Activated naive CD8-positive, alpha-beta T cell (primary cell): ENCODE measurements around the gene PSMB11.

Source experiments
- H3K27ac Mint-ChIP-seq: one replicate; pipeline ENCODE4 v1.8.0; 2021; ENCODE audit warnings: mixed read lengths
- H3K27me3 Mint-ChIP-seq: one replicate; pipeline ENCODE4 v1.8.0; 2021; ENCODE audit warnings: mixed read lengths
- H3K36me3 Mint-ChIP-seq: one replicate; pipeline ENCODE4 v1.8.0; 2021; ENCODE audit warnings: mixed read lengths
- H3K4me1 Mint-ChIP-seq: one replicate; pipeline ENCODE4 v1.8.0; 2021; ENCODE audit warnings: low read depth, mixed read lengths
- H3K4me3 Mint-ChIP-seq: one replicate; pipeline ENCODE4 v1.8.0; 2021; ENCODE audit warnings: mild to moderate bottlenecking, mixed read lengths
- H3K9me3 Mint-ChIP-seq: one replicate; pipeline ENCODE4 v1.8.0; 2021; ENCODE audit warnings: low read depth, mixed read lengths

PSMB11 gene

GRCh38 chr14:23047034-23047634 lies 5.1 kb downstream of the PSMB11 start:
- Mint-ChIP-seq H3K4me3 (no peak overlapping the region), H3K36me3 (peaks cover 2% of the 10 kb centered on the region), H3K4me1 (no peaks in the 10 kb centered on the region), H3K27ac (no peak overlapping the region), H3K27me3 (peaks cover 1% of the 10 kb centered on the region), H3K9me3 (no peaks in the 10 kb centered on the region)

GRCh38 chr14:23047751-23048693 lies 6.0 kb downstream of the PSMB11 start:
- H3K36me3 Mint-ChIP-seq = peaks cover 2% of the 10 kb centered on the region
- peaks cover 1% of the 10 kb centered on the region for H3K27me3 Mint-ChIP-seq
- H3K9me3 Mint-ChIP-seq = no peaks in the 10 kb centered on the region
- no peaks in the 10 kb centered on the region for H3K4me1 Mint-ChIP-seq
- no peak overlapping the region for H3K27ac Mint-ChIP-seq
- H3K4me3 Mint-ChIP-seq = no peak overlapping the region

- Mint-ChIP-seq H3K36me3 (peaks cover 2% of the 10 kb centered on the region), H3K4me1 (no peaks in the 10 kb centered on the region), H3K27me3 (peaks cover 1% of the 10 kb centered on the region), H3K9me3 (no peaks in the 10 kb centered on the region), H3K4me3 (no peak overlapping the region), H3K27ac (no peak overlapping the region)
Measured at GRCh38 chr14:23049011-23049410, 7.0 kb downstream of the PSMB11 start.

GRCh38 chr14:23051141-23052057 lies 9.4 kb downstream of the PSMB11 start:
- H3K9me3 Mint-ChIP-seq = no peaks in the 10 kb centered on the region
- H3K4me3 Mint-ChIP-seq = no peak overlapping the region
- peaks cover 7% of the 10 kb centered on the region for H3K4me1 Mint-ChIP-seq
- no peaks in the 10 kb centered on the region for H3K27me3 Mint-ChIP-seq
- no peak overlapping the region for H3K27ac Mint-ChIP-seq
- H3K36me3 Mint-ChIP-seq = peaks cover 2% of the 10 kb centered on the region

GRCh38 chr14:23052182-23052623 lies 10.2 kb downstream of the PSMB11 start:
- Mint-ChIP-seq H3K36me3 (peaks cover 2% of the 10 kb centered on the region), H3K4me1 (peaks cover 11% of the 10 kb centered on the region), H3K4me3 (no peak overlapping the region), H3K27ac (no peak overlapping the region), H3K9me3 (no peaks in the 10 kb centered on the region), H3K27me3 (no peaks in the 10 kb centered on the region)

- no peak overlapping the region for H3K27ac Mint-ChIP-seq
- no peak overlapping the region for H3K4me3 Mint-ChIP-seq
- peaks cover 11% of the 10 kb centered on the region for H3K4me1 Mint-ChIP-seq
- no peaks in the 10 kb centered on the region for H3K36me3 Mint-ChIP-seq
- no peaks in the 10 kb centered on the region for H3K27me3 Mint-ChIP-seq
- H3K9me3 Mint-ChIP-seq = no peaks in the 10 kb centered on the region
Measured at GRCh38 chr14:23052671-23053070, 10.7 kb downstream of the PSMB11 start.

- Mint-ChIP-seq H3K9me3 (no peaks in the 10 kb centered on the region), H3K27me3 (no peaks in the 10 kb centered on the region), H3K4me3 (no peak overlapping the region), H3K27ac (no peak overlapping the region), H3K4me1 (peaks cover 17% of the 10 kb centered on the region), H3K36me3 (no peaks in the 10 kb centered on the region)
Measured at GRCh38 chr14:23053426-23053825, 11.4 kb downstream of the PSMB11 start.

- peaks cover 17% of the 10 kb centered on the region for H3K4me1 Mint-ChIP-seq
- H3K9me3 Mint-ChIP-seq = no peaks in the 10 kb centered on the region
- H3K4me3 Mint-ChIP-seq = no peak overlapping the region
- H3K27me3 Mint-ChIP-seq = no peaks in the 10 kb centered on the region
- no peak overlapping the region for H3K27ac Mint-ChIP-seq
- H3K36me3 Mint-ChIP-seq = no peaks in the 10 kb centered on the region
Measured at GRCh38 chr14:23054000-23054811, 12.2 kb downstream of the PSMB11 start.

GRCh38 chr14:23055147-23055550 lies 13.1 kb downstream of the PSMB11 start:
- Mint-ChIP-seq H3K27ac (no peak overlapping the region), H3K27me3 (no peaks in the 10 kb centered on the region), H3K36me3 (no peaks in the 10 kb centered on the region), H3K4me3 (no peak overlapping the region), H3K9me3 (no peaks in the 10 kb centered on the region), H3K4me1 (peaks cover 17% of the 10 kb centered on the region)

- peak overlapping the region; percentile 79 for H3K4me3 Mint-ChIP-seq
- no peak overlapping the region for H3K27ac Mint-ChIP-seq
- no peaks in the 10 kb centered on the region for H3K27me3 Mint-ChIP-seq
- H3K9me3 Mint-ChIP-seq = no peaks in the 10 kb centered on the region
- peaks cover 17% of the 10 kb centered on the region for H3K4me1 Mint-ChIP-seq
- H3K36me3 Mint-ChIP-seq = no peaks in the 10 kb centered on the region
Measured at GRCh38 chr14:23055621-23056144, 13.7 kb downstream of the PSMB11 start.

- peak overlapping the region; percentile 12 for H3K27ac Mint-ChIP-seq
- H3K4me1 Mint-ChIP-seq = peaks cover 17% of the 10 kb centered on the region
- H3K27me3 Mint-ChIP-seq = no peaks in the 10 kb centered on the region
- peak overlapping the region; percentile 79 for H3K4me3 Mint-ChIP-seq
- no peaks in the 10 kb centered on the region for H3K9me3 Mint-ChIP-seq
- H3K36me3 Mint-ChIP-seq = no peaks in the 10 kb centered on the region
Measured at GRCh38 chr14:23056145-23056955, 14.3 kb downstream of the PSMB11 start.

- Mint-ChIP-seq H3K27ac (peak within 1 kb of the TSS; percentile 22), H3K36me3 (no peaks in the 10 kb centered on the region), H3K4me1 (peaks cover 17% of the 10 kb centered on the region), H3K27me3 (no peaks in the 10 kb centered on the region), H3K9me3 (no peaks in the 10 kb centered on the region), H3K4me3 (peak within 1 kb of the TSS; percentile 86)
Measured at GRCh38 chr14:23056956-23057756, 15.1 kb downstream of the PSMB11 start, which contains the start of gene CDH24. Gene CDH24 (minus strand): TSS chr14:23057520. CDS start chr14:23055733, 1,787 bp downstream.
